ENCODE data around the gene TRMT2A. TPM values are rescaled to one million over a fixed set of nuclear protein-coding genes. Genes with fewer than 3 reads are reported as not detected.

Gene TRMT2A
- total and polyA plus RNA-seq, 10 of the 15 experiments (the other 5 are each of a cell fraction or from before 2014, with no cell fraction given) = 0.29 to 97.0 (median 57.9) TPM

- Histone ChIP-seq H3K79me2 (ENCODE audit: control insufficient read depth, insufficient read depth, low read length) (peaks cover 36% of the 10 kb centered on the region), H3K27me3 (replicated peaks in 1 of 2; ENCODE audit: control insufficient read depth in 2 of 2, insufficient read depth in 2 of 2, low read length in 1 of 2) (no peaks in the 10 kb centered on the region), H3K4me1 (ENCODE audit: control insufficient read depth, insufficient read depth, low read length) (peaks cover 3% of the 10 kb centered on the region; the same call in 1 of the 2 replicates), H3K36me3 (ENCODE audit: control insufficient read depth in 2 of 2, insufficient read depth in 2 of 2, low read length in 1 of 2) (peaks cover 26 to 31% of the 10 kb centered on the region in 2 experiments), H3K27ac (ENCODE audit: control insufficient read depth, insufficient read depth) (no peak overlapping the region), H3K9me3 (replicated peaks; ENCODE audit: control insufficient read depth, insufficient read depth, low read length) (no peaks in the 10 kb centered on the region), H3K4me3 (no peak overlapping the region), H3K9ac (ENCODE audit: control insufficient read depth, insufficient read depth, low read length) (no peak overlapping the region), H4K20me1 (ENCODE audit: control insufficient read depth, insufficient read depth) (no peaks in the 10 kb centered on the region), H2AFZ (ENCODE audit: control insufficient read depth, low read depth, low read length) (no peak overlapping the region), H3K4me2 (ENCODE audit: control insufficient read depth, insufficient read depth) (no peak overlapping the region)
- ATAC-seq (no peak), DNase-seq (ENCODE audit: low read depth, low spot score) (no peak), FAIRE-seq (no peak)
- in situ Hi-C loops (cut with MboI) (no loop called here), intact Hi-C loops (cut with micrococcal nuclease; ENCODE audit: unreplicated experiment) (no loop called here)
- TF ChIP-seq, protein P1, sequence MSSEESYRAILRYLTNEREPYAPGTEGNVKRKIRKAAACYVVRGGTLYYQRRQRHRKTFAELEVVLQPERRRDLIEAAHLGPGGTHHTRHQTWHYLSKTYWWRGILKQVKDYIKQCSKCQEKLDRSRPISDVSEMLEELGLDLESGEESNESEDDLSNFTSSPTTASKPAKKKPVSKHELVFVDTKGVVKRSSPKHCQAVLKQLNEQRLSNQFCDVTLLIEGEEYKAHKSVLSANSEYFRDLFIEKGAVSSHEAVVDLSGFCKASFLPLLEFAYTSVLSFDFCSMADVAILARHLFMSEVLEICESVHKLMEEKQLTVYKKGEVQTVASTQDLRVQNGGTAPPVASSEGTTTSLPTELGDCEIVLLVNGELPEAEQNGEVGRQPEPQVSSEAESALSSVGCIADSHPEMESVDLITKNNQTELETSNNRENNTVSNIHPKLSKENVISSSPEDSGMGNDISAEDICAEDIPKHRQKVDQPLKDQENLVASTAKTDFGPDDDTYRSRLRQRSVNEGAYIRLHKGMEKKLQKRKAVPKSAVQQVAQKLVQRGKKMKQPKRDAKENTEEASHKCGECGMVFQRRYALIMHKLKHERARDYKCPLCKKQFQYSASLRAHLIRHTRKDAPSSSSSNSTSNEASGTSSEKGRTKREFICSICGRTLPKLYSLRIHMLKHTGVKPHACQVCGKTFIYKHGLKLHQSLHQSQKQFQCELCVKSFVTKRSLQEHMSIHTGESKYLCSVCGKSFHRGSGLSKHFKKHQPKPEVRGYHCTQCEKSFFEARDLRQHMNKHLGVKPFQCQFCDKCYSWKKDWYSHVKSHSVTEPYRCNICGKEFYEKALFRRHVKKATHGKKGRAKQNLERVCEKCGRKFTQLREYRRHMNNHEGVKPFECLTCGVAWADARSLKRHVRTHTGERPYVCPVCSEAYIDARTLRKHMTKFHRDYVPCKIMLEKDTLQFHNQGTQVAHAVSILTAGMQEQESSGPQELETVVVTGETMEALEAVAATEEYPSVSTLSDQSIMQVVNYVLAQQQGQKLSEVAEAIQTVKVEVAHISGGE (CRISPR knock-in tag; IDR thresholded peaks at IDR 0.05) = no peak
- TF ChIP-seq, protein P2, sequence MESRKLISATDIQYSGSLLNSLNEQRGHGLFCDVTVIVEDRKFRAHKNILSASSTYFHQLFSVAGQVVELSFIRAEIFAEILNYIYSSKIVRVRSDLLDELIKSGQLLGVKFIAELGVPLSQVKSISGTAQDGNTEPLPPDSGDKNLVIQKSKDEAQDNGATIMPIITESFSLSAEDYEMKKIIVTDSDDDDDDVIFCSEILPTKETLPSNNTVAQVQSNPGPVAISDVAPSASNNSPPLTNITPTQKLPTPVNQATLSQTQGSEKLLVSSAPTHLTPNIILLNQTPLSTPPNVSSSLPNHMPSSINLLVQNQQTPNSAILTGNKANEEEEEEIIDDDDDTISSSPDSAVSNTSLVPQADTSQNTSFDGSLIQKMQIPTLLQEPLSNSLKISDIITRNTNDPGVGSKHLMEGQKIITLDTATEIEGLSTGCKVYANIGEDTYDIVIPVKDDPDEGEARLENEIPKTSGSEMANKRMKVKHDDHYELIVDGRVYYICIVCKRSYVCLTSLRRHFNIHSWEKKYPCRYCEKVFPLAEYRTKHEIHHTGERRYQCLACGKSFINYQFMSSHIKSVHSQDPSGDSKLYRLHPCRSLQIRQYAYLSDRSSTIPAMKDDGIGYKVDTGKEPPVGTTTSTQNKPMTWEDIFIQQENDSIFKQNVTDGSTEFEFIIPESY (IDR thresholded peaks at IDR 0.05) = no peak
- no peak for TF ChIP-seq RUNX3 (IDR thresholded peaks at IDR 0.05; ENCODE audit: low read length)
- ChIA-PET SMC1A (ENCODE audit: uncharacterized antibody, unreplicated experiment) (no interaction called here), RAD21 (ENCODE audit: unreplicated experiment) (no interaction called here), CTCF (no interaction called here), POLR2A (interaction anchor here (0.8 kb wide), 1 partner anchor 9 kb away, joined by 3 read pairs; no protein-coding TSS in a partner anchor)
- 91% methylated on average over 5 of the region's 5 CpGs for WGBS (ENCODE audit: insufficient coverage, insufficient replicate concordance, low lambda C conversion rate, missing lambda C conversion rate)
- TSS peak; percentile 28 for BruUV-seq (replicated peaks)
Observed at GRCh38 chr22:20086763-20087162, 30.3 kb downstream of the TRMT2A start.

Data from GM12878 (cell line).